HepG2 (cell line): ENCODE measurements around the gene MYADML2. TPM values are rescaled to one million over a fixed set of nuclear protein-coding genes. Genes with fewer than 3 reads are reported as not detected.

Source experiments
- ATAD3A ChIP-seq: sonication (generic); formaldehyde crosslinking; IDR thresholded peaks from 2 replicates; pipeline ENCODE4 v1.4.0; 2020; ENCODE audit warnings: missing genetic modification reagents
- DPF2 ChIP-seq: sonication (generic); formaldehyde crosslinking; IDR thresholded peaks from 2 replicates; pipeline ENCODE4 v1.4.0; 2020; ENCODE audit warnings: mild to moderate bottlenecking, low read depth, missing genetic modification reagents, borderline replicate concordance
- FLYWCH1 ChIP-seq: sonication (generic); formaldehyde crosslinking; IDR thresholded peaks from 2 replicates; pipeline ENCODE4 v1.8.1; 2023; ENCODE audit warnings: mild to moderate bottlenecking, missing genetic modification reagents
- HMGXB4 ChIP-seq, 2 experiments: sonication (generic) in 1 of 2; formaldehyde crosslinking in 1 of 2; IDR thresholded peaks; 2 replicates each; pipeline versions ENCODE4 v1.4.0 to v1.6.1; 2018 to 2020; ENCODE audit warnings: missing genetic modification reagents in 2 of 2, borderline replicate concordance in 1 of 2, low read depth in 1 of 2, mild to moderate bottlenecking in 1 of 2, missing biosample characterization in 1 of 2
- IRF1 ChIP-seq: sonication (generic); formaldehyde crosslinking; IDR thresholded peaks from 2 replicates; pipeline ENCODE4 v1.4.0; 2020; ENCODE audit warnings: low read depth, mild to moderate bottlenecking, missing genetic modification reagents
- JUN ChIP-seq: sonication (generic); formaldehyde crosslinking; IDR thresholded peaks from 2 replicates; pipeline ENCODE4 v1.4.0; 2020; ENCODE audit warnings: mild to moderate bottlenecking, missing genetic modification reagents
- RAD51 ChIP-seq: fragments of 450-650 bp; IDR thresholded peaks from 2 replicates; pipeline ENCODE4 v1.6.1; 2016; ENCODE audit warnings: borderline replicate concordance
- RFX3 ChIP-seq: IDR thresholded peaks from 2 replicates; pipeline ENCODE4 v1.6.1; 2016; ENCODE audit warnings: missing biosample characterization, missing genetic modification reagents
- SAP130 ChIP-seq: IDR thresholded peaks from 2 replicates; pipeline ENCODE4 v1.6.1; 2016; ENCODE audit warnings: low read depth
- ZBTB21 ChIP-seq: sonication (generic); formaldehyde crosslinking; IDR thresholded peaks from 2 replicates; pipeline ENCODE4 v1.4.0; 2020; ENCODE audit warnings: missing genetic modification reagents
- ZFP37 ChIP-seq: sonication (generic); formaldehyde crosslinking; IDR thresholded peaks from 2 replicates; pipeline ENCODE4 v1.4.0; 2020; ENCODE audit warnings: missing genetic modification reagents, borderline replicate concordance
- ZNF136 ChIP-seq: sonication (generic); formaldehyde crosslinking; IDR thresholded peaks from 2 replicates; pipeline ENCODE4 v1.8.1; 2022; ENCODE audit warnings: low read depth, mild to moderate bottlenecking, moderate library complexity, missing genetic modification reagents
- ZNF160 ChIP-seq: sonication (generic); formaldehyde crosslinking; IDR thresholded peaks from 2 replicates; pipeline ENCODE4 v1.8.0; 2022; ENCODE audit warnings: mild to moderate bottlenecking, inconsistent platforms, missing genetic modification reagents
- ZNF234 ChIP-seq: sonication (generic); formaldehyde crosslinking; conservative IDR thresholded peaks from 2 replicates; pipeline ENCODE4 v1.5.1; 2020; ENCODE audit warnings: mild to moderate bottlenecking, missing genetic modification reagents
- ZNF337 ChIP-seq: sonication (generic); formaldehyde crosslinking; IDR thresholded peaks from 2 replicates; pipeline ENCODE4 v1.5.1; 2020; ENCODE audit warnings: missing genetic modification reagents, low read depth, mild to moderate bottlenecking, borderline replicate concordance
- ZNF564 ChIP-seq: sonication (generic); formaldehyde crosslinking; IDR thresholded peaks from 2 replicates; pipeline ENCODE4 v1.8.1; 2023; ENCODE audit warnings: mild to moderate bottlenecking, missing genetic modification reagents
- ZNF609 ChIP-seq: sonication (generic); formaldehyde crosslinking; IDR thresholded peaks from 2 replicates; pipeline ENCODE4 v1.4.0; 2020; ENCODE audit warnings: mild to moderate bottlenecking, missing genetic modification reagents, borderline replicate concordance
- ZNF629 ChIP-seq: sonication (generic); formaldehyde crosslinking; conservative IDR thresholded peaks from 2 replicates; pipeline ENCODE4 v1.5.0; 2020; ENCODE audit warnings: missing genetic modification reagents
- polyA plus RNA-seq, 8 experiments: library from polyadenylated mRNA; depleted of rRNA in 3 of 8; stranded (reverse) in 7 of 8; unstranded in 1 of 8; fragments of >200 nt; fragmentation: Illumina TruSeq in 4 of 8; extraction: Trizol in 4 of 8; gene quantifications; 2 replicates each; pipeline versions ENCODE4 v1.2.1 to v1.2.3, GENCODE V29; 2011 to 2016; ENCODE audit warnings: low read depth in 4 of 8, missing spikeins in 1 of 8, mixed read lengths in 1 of 8; ENCODE audit not compliant: insufficient read depth in 1 of 8
- total RNA-seq, 5 experiments: library from RNA; depleted of rRNA; stranded (reverse); fragments of >200 nt; fragmentation: Illumina TruSeq; extraction: Trizol; gene quantifications; 2 replicates each; pipeline ENCODE4 v1.2.3, GENCODE V29; 2016; ENCODE audit warnings: low read depth in 1 of 5
- TF ChIP-seq, protein P1 (sequence below): sonication (generic); IDR thresholded peaks from 2 replicates; pipeline ENCODE4 v1.6.1; 2016; ENCODE audit warnings: low read depth, borderline replicate concordance

MYADML2 gene
- total and polyA plus RNA-seq, 2 of the 13 experiments (the other 11 are each of a cell fraction or from before 2014, with no cell fraction given) = not detected

GRCh38 chr17:81909966-81910839 lies 36.8 kb downstream of the MYADML2 start (continued):
- TF ChIP-seq JUN (CRISPR knock-in tag) (no peak), ZNF609 (peak; percentile 79; the same call in 1 of the 2 replicates), FLYWCH1 (CRISPR knock-in tag) (no peak), ATAD3A (CRISPR knock-in tag) (no peak), ZNF564 (CRISPR knock-in tag) (no peak), IRF1 (CRISPR knock-in tag) (no peak; the same call in 1 of the 2 replicates), ZNF234 (CRISPR knock-in tag) (no peak), ZBTB21 (CRISPR knock-in tag) (no peak), SAP130 (CRISPR knock-in tag) (peak; percentile 99), DPF2 (CRISPR knock-in tag) (peak; percentile 78), ZNF337 (CRISPR knock-in tag) (no peak), RFX3 (CRISPR knock-in tag) (no peak), RAD51 (no peak), HMGXB4 (CRISPR knock-in tag; IDR thresholded peaks at IDR 0.05; ENCODE audit: borderline replicate concordance in 1 of 2, low read depth in 1 of 2) (peak; percentile 65 to 73; a peak in 3 of 4 replicates), ZNF629 (peak; percentile 81; the same call in 1 of the 2 replicates), ZFP37 (CRISPR knock-in tag) (peak; percentile 48; the same call in 1 of the 2 replicates), ZNF136 (CRISPR knock-in tag) (no peak), ZNF160 (CRISPR knock-in tag) (no peak; the same call in 1 of the 2 replicates)
- TF ChIP-seq, protein P1, sequence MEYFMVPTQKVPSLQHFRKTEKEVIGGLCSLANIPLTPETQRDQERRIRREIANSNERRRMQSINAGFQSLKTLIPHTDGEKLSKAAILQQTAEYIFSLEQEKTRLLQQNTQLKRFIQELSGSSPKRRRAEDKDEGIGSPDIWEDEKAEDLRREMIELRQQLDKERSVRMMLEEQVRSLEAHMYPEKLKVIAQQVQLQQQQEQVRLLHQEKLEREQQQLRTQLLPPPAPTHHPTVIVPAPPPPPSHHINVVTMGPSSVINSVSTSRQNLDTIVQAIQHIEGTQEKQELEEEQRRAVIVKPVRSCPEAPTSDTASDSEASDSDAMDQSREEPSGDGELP = peak; percentile 29
